Astrocyte of the hippocampus (primary cell): ENCODE data around the gene NTN1.

Experiments
- DNase-seq: peaks from one replicate; pipeline ENCODE4 v3.0.0; 2011; ENCODE audit warnings: low read depth, low spot score

The NTN1 gene

GRCh38 chr17:9215465-9215864 is 194.2 kb downstream of the NTN1 start:
- DNase-seq = no peak

- DNase-seq = peak; percentile 65
Observed at GRCh38 chr17:9217151-9218056, 196.1 kb downstream of the NTN1 start.

- no peak for DNase-seq
Observed at GRCh38 chr17:9218064-9218635, 196.8 kb downstream of the NTN1 start.

- DNase-seq = no peak
Observed at GRCh38 chr17:9218911-9219310, 197.6 kb downstream of the NTN1 start.

GRCh38 chr17:9219631-9220397 is 198.5 kb downstream of the NTN1 start:
- DNase-seq = no peak

- DNase-seq = no peak
Observed at GRCh38 chr17:9220398-9221146, 199.3 kb downstream of the NTN1 start.

GRCh38 chr17:9221147-9221921 is 200.0 kb downstream of the NTN1 start:
- no peak for DNase-seq

GRCh38 chr17:9221922-9222180 is 200.5 kb downstream of the NTN1 start:
- no peak for DNase-seq

- no peak for DNase-seq
Observed at GRCh38 chr17:9223531-9223930, 202.2 kb downstream of the NTN1 start.

GRCh38 chr17:9224485-9224884 is 203.2 kb downstream of the NTN1 start:
- no peak for DNase-seq

GRCh38 chr17:9225305-9226101 is 204.2 kb downstream of the NTN1 start:
- DNase-seq = peak; percentile 80

- DNase-seq = no peak
Observed at GRCh38 chr17:9226130-9226793, 205.0 kb downstream of the NTN1 start.

- no peak for DNase-seq
Observed at GRCh38 chr17:9226794-9227135, 205.5 kb downstream of the NTN1 start.

GRCh38 chr17:9227819-9228407 is 206.6 kb downstream of the NTN1 start:
- no peak for DNase-seq

GRCh38 chr17:9228408-9229159 is 207.3 kb downstream of the NTN1 start:
- DNase-seq = peak; percentile 91

- DNase-seq = no peak
Observed at GRCh38 chr17:9229160-9229825, 208.0 kb downstream of the NTN1 start.

- no peak for DNase-seq
Observed at GRCh38 chr17:9229826-9230201, 208.5 kb downstream of the NTN1 start.

- DNase-seq = no peak
Observed at GRCh38 chr17:9230346-9230745, 209.0 kb downstream of the NTN1 start.
